Mesenchymal stem cell (in vitro differentiated cells and primary cell): ENCODE data around the gene ROBO3.

Source experiments
- DNase-seq: peaks from one replicate; pipeline ENCODE4 v3.0.0-alpha.2; 2013
- H2AFZ ChIP-seq: one replicate; pipeline ENCODE4 v1.6.1; 2013; ENCODE audit warnings: low read depth, mild to moderate bottlenecking, control low read depth, inconsistent platforms, low read length, moderate library complexity
- H2AK5ac ChIP-seq: 2 replicates; pipeline ENCODE4 v1.6.1; 2013; ENCODE audit warnings: low read length, moderate library complexity, mild to moderate bottlenecking, inconsistent platforms; ENCODE audit not compliant: severe bottlenecking
- H2BK120ac ChIP-seq: one replicate; pipeline ENCODE4 v1.6.1; 2013; ENCODE audit warnings: low read depth, mild to moderate bottlenecking, inconsistent platforms, low read length, moderate library complexity
- H2BK12ac ChIP-seq, 2 experiments: one replicate each; pipeline ENCODE4 v1.6.1; 2013; ENCODE audit warnings: inconsistent platforms in 2 of 2, low read length in 2 of 2, mild to moderate bottlenecking in 2 of 2, moderate library complexity in 2 of 2, control low read depth in 1 of 2
- H2BK15ac ChIP-seq: one replicate; pipeline ENCODE4 v1.6.1; 2013; ENCODE audit warnings: mild to moderate bottlenecking, low read depth, inconsistent platforms; ENCODE audit not compliant: poor library complexity, severe bottlenecking
- H2BK5ac ChIP-seq: 2 replicates; pipeline ENCODE4 v1.6.1; 2013; ENCODE audit warnings: low read depth, mild to moderate bottlenecking, low read length, control low read depth, inconsistent platforms; ENCODE audit not compliant: poor library complexity, severe bottlenecking
- H3K14ac ChIP-seq, 2 experiments: one replicate each; pipeline ENCODE4 v1.6.1; 2013; ENCODE audit warnings: inconsistent platforms in 2 of 2, low read length in 2 of 2, control low read depth in 1 of 2, mild to moderate bottlenecking in 1 of 2, moderate library complexity in 1 of 2
- H3K18ac ChIP-seq, 2 experiments: one replicate each; pipeline ENCODE4 v1.6.1; 2013; ENCODE audit warnings: inconsistent platforms in 2 of 2, low read length in 2 of 2, control low read depth in 1 of 2, low read depth in 1 of 2, mild to moderate bottlenecking in 1 of 2
- H3K23ac ChIP-seq, 2 experiments: one replicate each; pipeline ENCODE4 v1.6.1; 2013; ENCODE audit warnings: inconsistent platforms in 2 of 2, low read length in 2 of 2, mild to moderate bottlenecking in 2 of 2, moderate library complexity in 2 of 2, control low read depth in 1 of 2
- H3K27ac ChIP-seq: 2 replicates; pipeline ENCODE4 v1.5.1; 2013; ENCODE audit warnings: mild to moderate bottlenecking, moderate library complexity, low read length, control low read depth, inconsistent platforms; ENCODE audit not compliant: poor library complexity, severe bottlenecking
- H3K27me3 ChIP-seq, 2 experiments: 2 replicates each; pipeline versions ENCODE4 v1.6.1 to v1.7.0; 2013; ENCODE audit warnings: low read length in 2 of 2, mild to moderate bottlenecking in 2 of 2, moderate library complexity in 2 of 2, control low read depth in 1 of 2, inconsistent platforms in 1 of 2; ENCODE audit not compliant: control insufficient read depth in 1 of 2, insufficient read depth in 1 of 2
- H3K36me3 ChIP-seq, 2 experiments: 2 replicates each; pipeline versions ENCODE4 v1.6.1 to v1.7.0; 2013; ENCODE audit warnings: low read length in 2 of 2, control low read depth in 1 of 2, inconsistent platforms in 1 of 2, low read depth in 1 of 2, mild to moderate bottlenecking in 1 of 2; ENCODE audit not compliant: insufficient read depth in 2 of 2, control insufficient read depth in 1 of 2
- H3K4ac ChIP-seq, 2 experiments: one replicate each; pipeline ENCODE4 v1.6.1; 2013; ENCODE audit warnings: inconsistent platforms in 2 of 2, low read length in 2 of 2, mild to moderate bottlenecking in 2 of 2, moderate library complexity in 2 of 2, control low read depth in 1 of 2, low read depth in 1 of 2
- H3K4me1 ChIP-seq: 2 replicates; pipeline ENCODE4 v1.6.1; 2013; ENCODE audit warnings: low read depth, low read length, control low read depth; ENCODE audit not compliant: control insufficient read depth, insufficient read depth
- H3K4me2 ChIP-seq: 2 replicates; pipeline ENCODE4 v1.6.1; 2013; ENCODE audit warnings: low read length, mild to moderate bottlenecking, inconsistent platforms; ENCODE audit not compliant: poor library complexity, severe bottlenecking
- H3K4me3 ChIP-seq, 2 experiments: 2 replicates each; pipeline versions ENCODE4 v1.5.1 to v1.7.0; 2013; ENCODE audit warnings: low read length in 2 of 2, mild to moderate bottlenecking in 2 of 2, control low read depth in 1 of 2, low read depth in 1 of 2; ENCODE audit not compliant: insufficient read depth in 1 of 2
- H3K79me1 ChIP-seq: replicated peaks from 2 replicates; pipeline ENCODE4 v1.6.1; 2013; ENCODE audit warnings: mild to moderate bottlenecking, control low read depth, low read length, inconsistent platforms; ENCODE audit not compliant: poor library complexity, severe bottlenecking
- H3K9ac ChIP-seq: 2 replicates; pipeline ENCODE4 v1.7.0; 2013; ENCODE audit warnings: mild to moderate bottlenecking, low read length, moderate library complexity
- H3K9me3 ChIP-seq: 2 replicates; pipeline ENCODE4 v1.7.0; 2013; ENCODE audit warnings: mild to moderate bottlenecking, low read length; ENCODE audit not compliant: control insufficient read depth
- H4K8ac ChIP-seq: one replicate; pipeline ENCODE4 v1.6.1; 2013; ENCODE audit warnings: inconsistent platforms, mild to moderate bottlenecking, low read length, moderate library complexity
- H4K91ac ChIP-seq: one replicate; pipeline ENCODE4 v1.6.1; 2013; ENCODE audit warnings: mild to moderate bottlenecking, low read length, inconsistent platforms
- whole genome bisulfite sequencing: methylation state at CpG from one replicate; pipeline ENCODE4 v1.1.7; 2013; ENCODE audit warnings: mixed read lengths; 5-methylcytosine and 5-hydroxymethylcytosine counted together

Gene ROBO3

GRCh38 chr11:124880958-124881357 is 15.7 kb downstream of the ROBO3 start:
- H3K18ac ChIP-seq, result no peak overlapping the region
- no peak overlapping the region for H4K8ac ChIP-seq
- no peak overlapping the region for H3K4me2 ChIP-seq
- H2BK12ac ChIP-seq, result no peak overlapping the region
- no peaks in the 10 kb centered on the region for H3K27me3 ChIP-seq
- no peak overlapping the region for H3K4me3 ChIP-seq
- H3K14ac ChIP-seq, result no peak overlapping the region
- no peak overlapping the region for H2BK5ac ChIP-seq
- no peak overlapping the region for H3K23ac ChIP-seq
- no peak for DNase-seq
- no peak overlapping the region for H2BK15ac ChIP-seq
- 96% methylated on average over 2 of the region's 3 CpGs for WGBS
- H3K27ac ChIP-seq, result no peak overlapping the region
- H3K9ac ChIP-seq, result no peak overlapping the region
- no peak overlapping the region for H2AK5ac ChIP-seq
- H2BK120ac ChIP-seq, result no peak overlapping the region
- peaks cover 9% of the 10 kb centered on the region for H3K79me1 ChIP-seq
- no peak overlapping the region for H2AFZ ChIP-seq
- H3K9me3 ChIP-seq, result no peaks in the 10 kb centered on the region
- no peak overlapping the region for H4K91ac ChIP-seq
- H3K4me1 ChIP-seq, result peaks cover 14% of the 10 kb centered on the region
- peaks cover 3 to 8% of the 10 kb centered on the region in 2 experiments for H3K36me3 ChIP-seq
- no peak overlapping the region for H3K4ac ChIP-seq

GRCh38 chr11:124882339-124883071 is 17.3 kb downstream of the ROBO3 start:
- no peak overlapping the region for H3K27ac ChIP-seq
- peaks cover 9% of the 10 kb centered on the region for H3K79me1 ChIP-seq
- H3K4me2 ChIP-seq, result no peak overlapping the region
- peak overlapping the region; percentile 31 for H2BK15ac ChIP-seq
- peaks cover 3 to 10% of the 10 kb centered on the region in 2 experiments for H3K36me3 ChIP-seq
- H3K4me1 ChIP-seq, result peaks cover 7% of the 10 kb centered on the region
- peak overlapping the region; percentile 65 for H3K9ac ChIP-seq
- peak; percentile 35 for DNase-seq
- no peak overlapping the region for H2BK5ac ChIP-seq
- H2AK5ac ChIP-seq, result no peak overlapping the region
- H2BK120ac ChIP-seq, result no peak overlapping the region
- no peak overlapping the region for H3K14ac ChIP-seq
- no peak overlapping the region for H2AFZ ChIP-seq
- peak overlapping the region in 1 of 2 experiments; percentile 37 for H2BK12ac ChIP-seq
- H3K23ac ChIP-seq, result no peak overlapping the region
- H4K8ac ChIP-seq, result peak overlapping the region; percentile 58
- peak overlapping the region; percentile 37 to 45 for H3K18ac ChIP-seq
- no peak overlapping the region for H3K4ac ChIP-seq
- WGBS, result 74% methylated on average over 9 of the region's 11 CpGs
- no peaks in the 10 kb centered on the region for H3K9me3 ChIP-seq
- H4K91ac ChIP-seq, result no peak overlapping the region
- peaks cover 0 to 2% of the 10 kb centered on the region in 2 experiments for H3K27me3 ChIP-seq
- peak overlapping the region in 1 of 2 experiments; percentile 62 for H3K4me3 ChIP-seq

GRCh38 chr11:124884340-124884739 is 19.1 kb downstream of the ROBO3 start:
- Histone ChIP-seq H2BK5ac (no peak overlapping the region), H3K27me3 (peaks cover 0 to 9% of the 10 kb centered on the region in 2 experiments), H2BK12ac (no peak overlapping the region), H3K4me3 (no peak overlapping the region), H3K4me1 (peaks cover 5% of the 10 kb centered on the region), H3K9me3 (no peaks in the 10 kb centered on the region), H3K4me2 (no peak overlapping the region), H3K9ac (no peak overlapping the region), H4K91ac (no peak overlapping the region), H3K4ac (no peak overlapping the region), H3K14ac (no peak overlapping the region), H4K8ac (no peak overlapping the region), H3K36me3 (peaks cover 3 to 10% of the 10 kb centered on the region in 2 experiments), H2AK5ac (no peak overlapping the region), H2BK120ac (no peak overlapping the region), H3K27ac (no peak overlapping the region), H2AFZ (no peak overlapping the region), H3K18ac (no peak overlapping the region), H2BK15ac (no peak overlapping the region), H3K23ac (no peak overlapping the region), H3K79me1 (no peaks in the 10 kb centered on the region)
- no peak for DNase-seq
- no CpG with 5 or more reads among the region's 1 CpG for WGBS

GRCh38 chr11:124884869-124885479 is 19.7 kb downstream of the ROBO3 start:
- WGBS, result 88% methylated on average over 3 of the region's 5 CpGs
- peaks cover 5% of the 10 kb centered on the region for H3K4me1 ChIP-seq
- no peak for DNase-seq

More at GRCh38 chr11:124884869-124885479, 19.7 kb downstream of the ROBO3 start:
- Histone ChIP-seq H4K8ac (no peak overlapping the region), H3K9ac (no peak overlapping the region), H2AK5ac (no peak overlapping the region), H2BK12ac (no peak overlapping the region), H3K4ac (no peak overlapping the region), H2BK15ac (no peak overlapping the region), H3K27me3 (peaks cover 0 to 9% of the 10 kb centered on the region in 2 experiments), H2BK120ac (no peak overlapping the region), H3K36me3 (peaks cover 0 to 10% of the 10 kb centered on the region in 2 experiments), H3K4me2 (no peak overlapping the region), H3K27ac (no peak overlapping the region), H3K9me3 (no peaks in the 10 kb centered on the region), H2AFZ (no peak overlapping the region), H3K14ac (no peak overlapping the region), H3K79me1 (no peaks in the 10 kb centered on the region), H2BK5ac (no peak overlapping the region), H3K4me3 (no peak overlapping the region), H3K23ac (no peak overlapping the region), H4K91ac (no peak overlapping the region), H3K18ac (no peak overlapping the region)
